ENCODE measurements around the gene DLGAP1.

The DLGAP1 gene

DNA sequence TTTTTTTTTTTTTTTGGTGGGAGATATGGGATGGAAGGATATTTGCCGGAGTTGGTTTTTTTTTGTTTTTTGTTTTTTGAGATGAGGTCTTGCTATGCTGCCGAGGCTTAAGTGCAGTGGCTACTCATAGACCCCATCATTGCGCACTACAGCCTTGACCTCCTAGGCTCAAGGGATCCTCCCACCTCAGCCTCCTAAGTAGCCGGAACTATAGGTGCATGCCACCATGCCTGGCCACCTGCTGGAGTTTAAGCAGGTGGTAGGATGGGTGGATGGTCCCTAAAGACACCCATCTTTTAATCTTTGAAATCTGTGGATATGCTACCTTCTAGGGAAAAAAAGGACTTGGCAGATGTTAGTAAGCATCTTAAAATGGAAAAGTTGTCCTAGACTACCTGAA lies 835.4 kb downstream of the DLGAP1 start:
- Histone ChIP-seq H4K8ac (ENCODE audit: low read depth, low read length) (no peak overlapping the region), H3K18ac (ENCODE audit: low read length) (no peak overlapping the region), H3K27ac (ENCODE audit: low read depth, low read length) (no peak overlapping the region), H3K9ac (ENCODE audit: low read length) (no peak overlapping the region), H2BK5ac (ENCODE audit: low read length) (no peak overlapping the region), H3K36me3 (ENCODE audit: control insufficient read depth, insufficient read depth, low read length) (no peaks in the 10 kb centered on the region), H3K79me1 (ENCODE audit: low read length) (no peaks in the 10 kb centered on the region), H3K23ac (ENCODE audit: low read length) (no peak overlapping the region), H3K79me2 (ENCODE audit: control insufficient read depth, insufficient read depth, low read length) (no peaks in the 10 kb centered on the region), H3K4me1 (ENCODE audit: control insufficient read depth, low read depth, low read length) (peaks cover 10% of the 10 kb centered on the region), H2BK15ac (replicated peaks; ENCODE audit: low read depth) (no peak overlapping the region), H2AK5ac (ENCODE audit: low read length) (no peak overlapping the region), H4K5ac (ENCODE audit: low read length) (no peak overlapping the region), H3K56ac (ENCODE audit: low read length) (no peak overlapping the region), H2BK120ac (ENCODE audit: low read depth, low read length) (no peak overlapping the region), H3K27me3 (ENCODE audit: insufficient read depth, low read length, poor library complexity) (no peaks in the 10 kb centered on the region), H3K4me3 (ENCODE audit: low read length) (no peak overlapping the region), H3K4me2 (ENCODE audit: low read length) (no peak overlapping the region), H3K4ac (ENCODE audit: low read depth, low read length) (no peak overlapping the region)
- no CpG with 5 or more reads among the region's 4 CpGs for WGBS (ENCODE audit: extremely low coverage, insufficient coverage, low lambda C conversion rate)
- DNase-seq = no peak

DNA sequence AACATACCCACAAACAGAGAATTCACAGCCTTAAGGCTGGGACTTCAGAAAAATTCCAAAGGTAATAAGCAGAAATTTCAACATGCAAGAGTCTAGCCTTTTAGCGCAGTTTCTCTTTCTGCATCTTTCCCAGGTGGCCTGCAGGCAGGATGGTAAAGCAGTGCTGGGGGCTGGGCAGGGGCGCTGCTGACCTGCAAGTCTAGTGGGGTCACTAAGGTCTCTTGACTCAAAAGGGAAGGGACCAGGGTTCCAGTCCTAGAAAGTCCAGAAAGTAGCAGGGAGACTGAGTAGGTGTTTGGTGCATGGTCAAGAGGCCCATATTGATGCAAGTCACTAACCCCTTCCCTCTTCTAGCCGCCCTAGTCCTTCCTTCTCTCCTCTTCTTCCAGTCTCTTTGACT lies 835.9 kb downstream of the DLGAP1 start:
- no peak overlapping the region for H3K4me3 ChIP-seq (ENCODE audit: low read length)
- no peak overlapping the region for H4K5ac ChIP-seq (ENCODE audit: low read length)
- H3K79me2 ChIP-seq (ENCODE audit: control insufficient read depth, insufficient read depth, low read length) = no peaks in the 10 kb centered on the region
- H2AK5ac ChIP-seq (ENCODE audit: low read length) = no peak overlapping the region
- no peak overlapping the region for H3K4me2 ChIP-seq (ENCODE audit: low read length)
- H3K27ac ChIP-seq (ENCODE audit: low read depth, low read length) = no peak overlapping the region
- peak overlapping the region; percentile 67 for H2BK15ac ChIP-seq (replicated peaks; ENCODE audit: low read depth)
- no peak overlapping the region for H3K4ac ChIP-seq (ENCODE audit: low read depth, low read length)
- no peak overlapping the region for H2BK120ac ChIP-seq (ENCODE audit: low read depth, low read length)
- H3K18ac ChIP-seq (ENCODE audit: low read length) = peak overlapping the region; percentile 14
- H2BK5ac ChIP-seq (ENCODE audit: low read length) = no peak overlapping the region
- WGBS (ENCODE audit: extremely low coverage, insufficient coverage, low lambda C conversion rate) = no CpG with 5 or more reads among the region's 3 CpGs
- peaks cover 9% of the 10 kb centered on the region for H3K4me1 ChIP-seq (ENCODE audit: control insufficient read depth, low read depth, low read length)
- H3K9ac ChIP-seq (ENCODE audit: low read length) = no peak overlapping the region
- no peaks in the 10 kb centered on the region for H3K27me3 ChIP-seq (ENCODE audit: insufficient read depth, low read length, poor library complexity)
- DNase-seq = no peak
- H3K56ac ChIP-seq (ENCODE audit: low read length) = no peak overlapping the region
- no peaks in the 10 kb centered on the region for H3K36me3 ChIP-seq (ENCODE audit: control insufficient read depth, insufficient read depth, low read length)
- H3K79me1 ChIP-seq (ENCODE audit: low read length) = no peaks in the 10 kb centered on the region
- no peak overlapping the region for H3K23ac ChIP-seq (ENCODE audit: low read length)
- no peak overlapping the region for H4K8ac ChIP-seq (ENCODE audit: low read depth, low read length)

DNA sequence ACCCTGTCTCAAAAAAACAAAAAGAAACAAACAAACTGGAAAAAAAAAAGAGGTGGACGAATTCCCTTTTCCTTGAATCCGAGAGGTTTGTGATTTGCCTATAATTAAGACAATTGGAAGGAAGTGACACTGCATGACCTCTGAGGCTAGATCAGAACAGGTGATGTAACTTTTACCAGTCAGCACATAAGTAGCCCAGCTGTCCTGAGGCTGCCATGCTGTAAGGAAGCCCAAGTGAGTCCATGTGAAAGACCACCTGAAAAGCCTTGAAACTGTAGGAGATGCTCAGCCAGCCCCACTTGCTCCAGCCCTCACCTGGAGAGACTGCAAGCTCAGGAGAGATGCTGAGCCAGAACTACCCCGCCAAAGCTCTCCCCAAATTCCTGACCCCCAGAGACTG lies 838.4 kb downstream of the DLGAP1 start:
- H3K4me2 ChIP-seq (ENCODE audit: low read length) = no peak overlapping the region
- H3K27ac ChIP-seq (ENCODE audit: low read depth, low read length) = no peak overlapping the region
- H3K23ac ChIP-seq (ENCODE audit: low read length) = no peak overlapping the region
- no peaks in the 10 kb centered on the region for H3K27me3 ChIP-seq (ENCODE audit: insufficient read depth, low read length, poor library complexity)
- H3K56ac ChIP-seq (ENCODE audit: low read length) = no peak overlapping the region
- no CpG with 5 or more reads among the region's 3 CpGs for WGBS (ENCODE audit: extremely low coverage, insufficient coverage, low lambda C conversion rate)
- DNase-seq = no peak
- no peak overlapping the region for H3K4ac ChIP-seq (ENCODE audit: low read depth, low read length)
- H4K5ac ChIP-seq (ENCODE audit: low read length) = no peak overlapping the region
- H3K18ac ChIP-seq (ENCODE audit: low read length) = no peak overlapping the region
- no peaks in the 10 kb centered on the region for H3K36me3 ChIP-seq (ENCODE audit: control insufficient read depth, insufficient read depth, low read length)
- no peak overlapping the region for H3K4me3 ChIP-seq (ENCODE audit: low read length)
- no peaks in the 10 kb centered on the region for H3K79me1 ChIP-seq (ENCODE audit: low read length)
- no peak overlapping the region for H4K8ac ChIP-seq (ENCODE audit: low read depth, low read length)
- H2BK5ac ChIP-seq (ENCODE audit: low read length) = no peak overlapping the region
- H2BK120ac ChIP-seq (ENCODE audit: low read depth, low read length) = no peak overlapping the region
- no peak overlapping the region for H2AK5ac ChIP-seq (ENCODE audit: low read length)
- no peak overlapping the region for H3K9ac ChIP-seq (ENCODE audit: low read length)
- H3K4me1 ChIP-seq (ENCODE audit: control insufficient read depth, low read depth, low read length) = peaks cover 3% of the 10 kb centered on the region
- H2BK15ac ChIP-seq (replicated peaks; ENCODE audit: low read depth) = no peak overlapping the region
- H3K79me2 ChIP-seq (ENCODE audit: control insufficient read depth, insufficient read depth, low read length) = no peaks in the 10 kb centered on the region

DNA sequence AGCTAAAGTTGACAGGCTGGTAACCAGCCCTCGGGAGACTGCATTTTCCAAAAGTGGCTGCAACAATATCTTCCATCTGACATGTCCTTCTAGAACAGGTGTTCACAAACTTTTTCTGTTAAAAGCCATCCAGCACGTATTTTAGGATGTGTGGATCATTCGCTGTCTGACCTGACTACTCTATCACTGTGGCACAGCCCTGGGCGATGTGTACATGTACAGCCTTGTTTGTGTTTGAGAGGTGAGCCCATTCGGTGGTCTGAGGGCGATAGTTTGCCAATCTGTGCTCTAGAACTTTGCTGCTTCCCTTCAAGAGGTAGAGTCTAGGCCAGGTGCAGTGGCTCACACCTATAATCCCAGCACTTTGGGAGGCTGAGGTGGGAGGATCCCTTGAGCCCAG lies 839.0 kb downstream of the DLGAP1 start:
- no peaks in the 10 kb centered on the region for H3K36me3 ChIP-seq (ENCODE audit: control insufficient read depth, insufficient read depth, low read length)
- no peaks in the 10 kb centered on the region for H3K79me2 ChIP-seq (ENCODE audit: control insufficient read depth, insufficient read depth, low read length)
- H3K27ac ChIP-seq (ENCODE audit: low read depth, low read length) = no peak overlapping the region
- no peak overlapping the region for H3K4ac ChIP-seq (ENCODE audit: low read depth, low read length)
- no peaks in the 10 kb centered on the region for H3K79me1 ChIP-seq (ENCODE audit: low read length)
- no peak overlapping the region for H2BK5ac ChIP-seq (ENCODE audit: low read length)
- WGBS (ENCODE audit: extremely low coverage, insufficient coverage, low lambda C conversion rate) = no CpG with 5 or more reads among the region's 6 CpGs
- H3K18ac ChIP-seq (ENCODE audit: low read length) = no peak overlapping the region
- no peak overlapping the region for H3K9ac ChIP-seq (ENCODE audit: low read length)
- no peak overlapping the region for H2AK5ac ChIP-seq (ENCODE audit: low read length)
- no peak overlapping the region for H3K23ac ChIP-seq (ENCODE audit: low read length)
- no peak overlapping the region for H2BK15ac ChIP-seq (replicated peaks; ENCODE audit: low read depth)
- H3K4me1 ChIP-seq (ENCODE audit: control insufficient read depth, low read depth, low read length) = peaks cover 7% of the 10 kb centered on the region
- H3K27me3 ChIP-seq (ENCODE audit: insufficient read depth, low read length, poor library complexity) = no peaks in the 10 kb centered on the region
- no peak overlapping the region for H3K4me3 ChIP-seq (ENCODE audit: low read length)
- H4K8ac ChIP-seq (ENCODE audit: low read depth, low read length) = no peak overlapping the region
- DNase-seq = no peak
- no peak overlapping the region for H2BK120ac ChIP-seq (ENCODE audit: low read depth, low read length)
- no peak overlapping the region for H3K56ac ChIP-seq (ENCODE audit: low read length)
- H4K5ac ChIP-seq (ENCODE audit: low read length) = no peak overlapping the region
- H3K4me2 ChIP-seq (ENCODE audit: low read length) = no peak overlapping the region

DNA sequence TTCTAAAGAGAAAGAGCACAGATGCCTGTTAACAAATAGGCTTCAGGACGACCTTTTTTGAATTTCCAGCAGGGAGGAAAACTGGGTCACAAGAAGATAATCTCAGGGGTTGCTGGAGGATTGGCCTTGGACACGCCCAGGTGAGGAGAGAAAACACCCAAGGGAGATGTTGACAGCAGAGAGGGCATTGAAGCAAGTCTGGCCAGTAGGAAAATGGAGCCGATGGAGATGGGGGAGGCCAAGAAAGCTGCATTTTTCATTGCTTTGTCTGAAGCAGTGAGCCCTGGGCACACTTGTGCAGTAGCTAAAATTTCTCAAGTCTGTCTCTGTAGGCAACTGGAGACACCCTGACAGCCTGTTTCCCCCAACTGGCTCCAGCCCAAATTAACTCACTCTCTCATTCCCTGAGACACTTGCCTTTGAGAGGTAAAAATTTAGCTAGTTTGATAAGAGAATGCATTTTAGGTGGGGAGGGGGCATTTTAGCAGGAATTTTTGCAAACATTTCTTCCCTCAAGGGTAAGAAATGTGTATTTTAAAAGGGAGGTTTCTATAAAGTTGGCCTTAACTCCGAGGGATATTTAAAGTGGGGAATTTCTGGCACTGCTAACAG lies 839.6 kb downstream of the DLGAP1 start:
- H3K27me3 ChIP-seq (ENCODE audit: insufficient read depth, low read length, poor library complexity) = no peaks in the 10 kb centered on the region
- H3K18ac ChIP-seq (ENCODE audit: low read length) = peak overlapping the region; percentile 71
- DNase-seq = no peak
- H3K4me3 ChIP-seq (ENCODE audit: low read length) = no peak overlapping the region
- no peak overlapping the region for H2BK5ac ChIP-seq (ENCODE audit: low read length)
- H3K79me2 ChIP-seq (ENCODE audit: control insufficient read depth, insufficient read depth, low read length) = no peaks in the 10 kb centered on the region
- H3K36me3 ChIP-seq (ENCODE audit: control insufficient read depth, insufficient read depth, low read length) = no peaks in the 10 kb centered on the region
- no peak overlapping the region for H2BK15ac ChIP-seq (replicated peaks; ENCODE audit: low read depth)
- H3K23ac ChIP-seq (ENCODE audit: low read length) = no peak overlapping the region
- no peak overlapping the region for H3K4me2 ChIP-seq (ENCODE audit: low read length)
- no peak overlapping the region for H2BK120ac ChIP-seq (ENCODE audit: low read depth, low read length)
- H3K9ac ChIP-seq (ENCODE audit: low read length) = no peak overlapping the region
- peak overlapping the region; percentile 56 for H3K56ac ChIP-seq (ENCODE audit: low read length)
- H3K79me1 ChIP-seq (ENCODE audit: low read length) = no peaks in the 10 kb centered on the region
- no peak overlapping the region for H4K5ac ChIP-seq (ENCODE audit: low read length)
- peaks cover 8% of the 10 kb centered on the region for H3K4me1 ChIP-seq (ENCODE audit: control insufficient read depth, low read depth, low read length)
- H3K4ac ChIP-seq (ENCODE audit: low read depth, low read length) = no peak overlapping the region
- H3K27ac ChIP-seq (ENCODE audit: low read depth, low read length) = no peak overlapping the region
- H4K8ac ChIP-seq (ENCODE audit: low read depth, low read length) = no peak overlapping the region
- no CpG with 5 or more reads among the region's 4 CpGs for WGBS (ENCODE audit: extremely low coverage, insufficient coverage, low lambda C conversion rate)
- no peak overlapping the region for H2AK5ac ChIP-seq (ENCODE audit: low read length)

DNA sequence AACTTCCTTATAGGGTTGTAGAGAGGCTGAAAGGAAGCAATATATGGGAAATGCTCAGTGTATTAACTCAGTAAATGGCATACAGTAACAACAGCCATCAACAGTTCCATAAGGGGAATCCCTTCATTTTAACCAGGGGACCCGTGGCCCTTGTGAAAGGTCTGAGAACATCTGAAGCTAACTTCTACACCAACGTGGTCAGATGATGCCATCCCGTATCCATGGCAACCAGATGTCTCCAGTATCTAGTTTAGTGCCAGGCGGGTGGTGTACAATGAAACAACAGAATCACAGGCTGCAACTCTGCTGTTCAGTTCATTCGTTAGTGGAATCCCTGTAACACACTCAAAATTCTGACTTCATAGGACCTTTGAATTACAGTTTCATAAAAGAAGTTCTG lies 842.8 kb downstream of the DLGAP1 start:
- no peak overlapping the region for H2BK5ac ChIP-seq (ENCODE audit: low read length)
- peaks cover 15% of the 10 kb centered on the region for H3K4me1 ChIP-seq (ENCODE audit: control insufficient read depth, low read depth, low read length)
- no peak overlapping the region for H2BK120ac ChIP-seq (ENCODE audit: low read depth, low read length)
- no CpG with 5 or more reads among the region's 5 CpGs for WGBS (ENCODE audit: extremely low coverage, insufficient coverage, low lambda C conversion rate)
- peaks cover 2% of the 10 kb centered on the region for H3K36me3 ChIP-seq (ENCODE audit: control insufficient read depth, insufficient read depth, low read length)
- no peak overlapping the region for H3K4me2 ChIP-seq (ENCODE audit: low read length)
- no peak overlapping the region for H3K9ac ChIP-seq (ENCODE audit: low read length)
- no peak overlapping the region for H3K4ac ChIP-seq (ENCODE audit: low read depth, low read length)
- H2BK15ac ChIP-seq (replicated peaks; ENCODE audit: low read depth) = no peak overlapping the region
- H3K56ac ChIP-seq (ENCODE audit: low read length) = no peak overlapping the region
- H3K27me3 ChIP-seq (ENCODE audit: insufficient read depth, low read length, poor library complexity) = no peaks in the 10 kb centered on the region
- H3K23ac ChIP-seq (ENCODE audit: low read length) = no peak overlapping the region
- no peak overlapping the region for H2AK5ac ChIP-seq (ENCODE audit: low read length)
- H4K8ac ChIP-seq (ENCODE audit: low read depth, low read length) = no peak overlapping the region
- no peak overlapping the region for H3K27ac ChIP-seq (ENCODE audit: low read depth, low read length)
- H3K79me2 ChIP-seq (ENCODE audit: control insufficient read depth, insufficient read depth, low read length) = peaks cover 9% of the 10 kb centered on the region
- H4K5ac ChIP-seq (ENCODE audit: low read length) = no peak overlapping the region
- H3K79me1 ChIP-seq (ENCODE audit: low read length) = peaks cover 2% of the 10 kb centered on the region
- no peak for DNase-seq
- no peak overlapping the region for H3K18ac ChIP-seq (ENCODE audit: low read length)
- H3K4me3 ChIP-seq (ENCODE audit: low read length) = no peak overlapping the region
